ENCODE measurements around the gene CALCOCO2.

DNA sequence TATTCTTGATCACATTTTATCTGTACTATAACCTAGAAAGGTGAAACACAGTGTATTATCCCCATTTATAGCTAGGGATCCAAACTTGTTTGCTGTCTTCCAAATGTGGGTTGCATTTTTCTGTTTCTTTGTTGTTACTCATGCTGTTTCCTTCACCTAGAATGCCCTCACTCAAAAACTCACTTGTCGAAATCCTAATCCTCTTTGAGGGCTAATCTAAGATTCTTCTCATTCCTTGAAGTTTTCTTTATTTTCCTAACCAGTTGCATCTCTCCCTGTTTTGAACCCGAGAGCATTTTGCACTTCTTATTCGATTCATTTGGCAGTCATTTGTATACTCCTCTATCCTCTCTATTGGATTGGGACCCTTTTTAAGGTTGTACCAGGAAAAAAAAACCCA lies 9.6 kb downstream of the CALCOCO2 start:
- no peak for TF ChIP-seq POLR2A (IDR thresholded peaks at IDR 0.05; ENCODE audit: low read depth)
- TF ChIP-seq, protein P1, sequence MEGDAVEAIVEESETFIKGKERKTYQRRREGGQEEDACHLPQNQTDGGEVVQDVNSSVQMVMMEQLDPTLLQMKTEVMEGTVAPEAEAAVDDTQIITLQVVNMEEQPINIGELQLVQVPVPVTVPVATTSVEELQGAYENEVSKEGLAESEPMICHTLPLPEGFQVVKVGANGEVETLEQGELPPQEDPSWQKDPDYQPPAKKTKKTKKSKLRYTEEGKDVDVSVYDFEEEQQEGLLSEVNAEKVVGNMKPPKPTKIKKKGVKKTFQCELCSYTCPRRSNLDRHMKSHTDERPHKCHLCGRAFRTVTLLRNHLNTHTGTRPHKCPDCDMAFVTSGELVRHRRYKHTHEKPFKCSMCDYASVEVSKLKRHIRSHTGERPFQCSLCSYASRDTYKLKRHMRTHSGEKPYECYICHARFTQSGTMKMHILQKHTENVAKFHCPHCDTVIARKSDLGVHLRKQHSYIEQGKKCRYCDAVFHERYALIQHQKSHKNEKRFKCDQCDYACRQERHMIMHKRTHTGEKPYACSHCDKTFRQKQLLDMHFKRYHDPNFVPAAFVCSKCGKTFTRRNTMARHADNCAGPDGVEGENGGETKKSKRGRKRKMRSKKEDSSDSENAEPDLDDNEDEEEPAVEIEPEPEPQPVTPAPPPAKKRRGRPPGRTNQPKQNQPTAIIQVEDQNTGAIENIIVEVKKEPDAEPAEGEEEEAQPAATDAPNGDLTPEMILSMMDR (IDR thresholded peaks at IDR 0.05) = no peak
